ENCODE data around the gene RTRAF. TPM values are rescaled to one million over a fixed set of nuclear protein-coding genes. Genes with fewer than 3 reads are reported as not detected.

The RTRAF gene
- total and polyA plus RNA-seq, 2 donors (not counting 1 experiment from before 2014, with no cell fraction given): 34.7 to 91.1 TPM

GRCh38 chr14:52026017-52026660 lies 36.8 kb downstream of the RTRAF start:
- Histone ChIP-seq H3K27ac (ENCODE audit: low read length in 2 of 2) (no peak overlapping the region), H3K4me1 (ENCODE audit: control insufficient read depth in 2 of 2, insufficient read depth in 2 of 2, low read length in 2 of 2) (peaks cover 2% of the 10 kb centered on the region in 2 donors), H3K4me2 (replicated peaks; ENCODE audit: low read depth, low read length, poor library complexity, severe bottlenecking) (no peak overlapping the region), H4K20me1 (ENCODE audit: control insufficient read depth, insufficient read depth, low read length, poor library complexity, severe bottlenecking) (no peaks in the 10 kb centered on the region), H3K4me3 (ENCODE audit: control extremely low read depth in 1 of 5, extremely low read depth in 1 of 5, insufficient read depth in 1 of 5, low read depth in 2 of 5, low read length in 4 of 5) (no peak overlapping the region), H3K9me3 (ENCODE audit: control extremely low read depth in 1 of 3, control insufficient read depth in 2 of 3, insufficient read depth in 1 of 3, low read length in 2 of 3) (peaks cover 0 to 3% (median 0%) of the 10 kb centered on the region in 3 donors), H3K9ac (ENCODE audit: low read length) (no peak overlapping the region), H2AFZ (ENCODE audit: insufficient read depth, low read depth, low read length, poor library complexity, severe bottlenecking) (no peak overlapping the region), H3K27me3 (replicated peaks in 1 of 4; ENCODE audit: control extremely low read depth in 1 of 4, control insufficient read depth in 3 of 4, insufficient read depth in 4 of 4, low read length in 3 of 4) (no peaks in the 10 kb centered on the region), H3K79me2 (ENCODE audit: control insufficient read depth, insufficient read depth, low read length) (no peaks in the 10 kb centered on the region), H3K36me3 (replicated peaks in 1 of 2; ENCODE audit: control extremely low read depth in 1 of 2, control insufficient read depth in 1 of 2, extremely low read depth in 1 of 2, insufficient read depth in 2 of 2, low read length in 1 of 2) (no peaks in the 10 kb centered on the region)
- ATAC-seq (ENCODE audit: low read depth) (no peak), DNase-seq (no peak)
- peaks cover 8% of the 10 kb centered on the region for H3K27me3 Mint-ChIP-seq
- CTCF ChIA-PET: no interaction called here
- no peak overlapping the region for H3K27ac Mint-ChIP-seq
- no peaks in the 10 kb centered on the region for H3K9me3 Mint-ChIP-seq (ENCODE audit: insufficient read depth)
- intact Hi-C loops (cut with micrococcal nuclease): no loop called here
- WGBS (ENCODE audit: insufficient coverage): 84% methylated on average over 4 of the region's 8 CpGs
- H3K4me1 Mint-ChIP-seq: peaks cover 3% of the 10 kb centered on the region
- no peak overlapping the region for H3K4me3 Mint-ChIP-seq
- POLR2A ChIA-PET: no interaction called here
- TF ChIP-seq EZH2 (IDR thresholded peaks at IDR 0.05; ENCODE audit: borderline replicate concordance, insufficient read depth, low read depth, low read length, poor library complexity, severe bottlenecking) (no peak), CTCF (IDR thresholded peaks at IDR 0.05) (no peak)

GRCh38 chr14:52026901-52027300 lies 37.6 kb downstream of the RTRAF start:
- Histone ChIP-seq H3K4me3 (ENCODE audit: control extremely low read depth in 1 of 5, extremely low read depth in 1 of 5, insufficient read depth in 1 of 5, low read depth in 2 of 5, low read length in 4 of 5) (no peak overlapping the region), H3K4me1 (ENCODE audit: control insufficient read depth in 2 of 2, insufficient read depth in 2 of 2, low read length in 2 of 2) (no peaks in the 10 kb centered on the region), H2AFZ (ENCODE audit: insufficient read depth, low read depth, low read length, poor library complexity, severe bottlenecking) (no peak overlapping the region), H3K9me3 (ENCODE audit: control extremely low read depth in 1 of 3, control insufficient read depth in 2 of 3, insufficient read depth in 1 of 3, low read length in 2 of 3) (peaks cover 0 to 3% (median 0%) of the 10 kb centered on the region in 3 donors), H3K9ac (ENCODE audit: low read length) (no peak overlapping the region), H3K4me2 (replicated peaks; ENCODE audit: low read depth, low read length, poor library complexity, severe bottlenecking) (no peak overlapping the region), H4K20me1 (ENCODE audit: control insufficient read depth, insufficient read depth, low read length, poor library complexity, severe bottlenecking) (no peaks in the 10 kb centered on the region), H3K27me3 (replicated peaks in 1 of 4; ENCODE audit: control extremely low read depth in 1 of 4, control insufficient read depth in 3 of 4, insufficient read depth in 4 of 4, low read length in 3 of 4) (no peaks in the 10 kb centered on the region), H3K27ac (ENCODE audit: low read length in 2 of 2) (no peak overlapping the region), H3K79me2 (ENCODE audit: control insufficient read depth, insufficient read depth, low read length) (no peaks in the 10 kb centered on the region), H3K36me3 (replicated peaks in 1 of 2; ENCODE audit: control extremely low read depth in 1 of 2, control insufficient read depth in 1 of 2, extremely low read depth in 1 of 2, insufficient read depth in 2 of 2, low read length in 1 of 2) (no peaks in the 10 kb centered on the region)
- H3K27me3 Mint-ChIP-seq: peaks cover 13% of the 10 kb centered on the region
- intact Hi-C loops (cut with micrococcal nuclease): no loop called here
- 100% methylated on average over 6 of the region's 10 CpGs for WGBS (ENCODE audit: insufficient coverage)
- no peaks in the 10 kb centered on the region for H3K9me3 Mint-ChIP-seq (ENCODE audit: insufficient read depth)
- TF ChIP-seq CTCF (IDR thresholded peaks at IDR 0.05) (no peak), EZH2 (IDR thresholded peaks at IDR 0.05; ENCODE audit: borderline replicate concordance, insufficient read depth, low read depth, low read length, poor library complexity, severe bottlenecking) (no peak)
- H3K4me3 Mint-ChIP-seq: no peak overlapping the region
- DNase-seq (no peak), ATAC-seq (ENCODE audit: low read depth) (no peak)
- ChIA-PET CTCF (no interaction called here), POLR2A (no interaction called here)
- no peaks in the 10 kb centered on the region for H3K4me1 Mint-ChIP-seq
- no peak overlapping the region for H3K27ac Mint-ChIP-seq
